Fibroblast of lung (primary cell): Measurements from ENCODE around the gene CMTM6.

Experiments used
- EZH2 ChIP-seq: IDR thresholded peaks from 2 replicates; pipeline ENCODE4 v1.5.1; 2012; ENCODE audit warnings: low read length, control low read depth, mild to moderate bottlenecking; ENCODE audit errors: missing control alignments
- TF ChIP-seq, protein P1 (sequence below), 2 donors: IDR thresholded peaks in 1 of 2; conservative IDR thresholded peaks in 1 of 2; 1 replicate in 1 of 2; 2 replicates in 1 of 2; pipeline ENCODE4 v1.5.1; 2011 to 2012; ENCODE audit warnings: low read length in 2 of 2, control low read depth in 1 of 2, inconsistent platforms in 1 of 2, low read depth in 1 of 2, mild to moderate bottlenecking in 1 of 2

DNA sequence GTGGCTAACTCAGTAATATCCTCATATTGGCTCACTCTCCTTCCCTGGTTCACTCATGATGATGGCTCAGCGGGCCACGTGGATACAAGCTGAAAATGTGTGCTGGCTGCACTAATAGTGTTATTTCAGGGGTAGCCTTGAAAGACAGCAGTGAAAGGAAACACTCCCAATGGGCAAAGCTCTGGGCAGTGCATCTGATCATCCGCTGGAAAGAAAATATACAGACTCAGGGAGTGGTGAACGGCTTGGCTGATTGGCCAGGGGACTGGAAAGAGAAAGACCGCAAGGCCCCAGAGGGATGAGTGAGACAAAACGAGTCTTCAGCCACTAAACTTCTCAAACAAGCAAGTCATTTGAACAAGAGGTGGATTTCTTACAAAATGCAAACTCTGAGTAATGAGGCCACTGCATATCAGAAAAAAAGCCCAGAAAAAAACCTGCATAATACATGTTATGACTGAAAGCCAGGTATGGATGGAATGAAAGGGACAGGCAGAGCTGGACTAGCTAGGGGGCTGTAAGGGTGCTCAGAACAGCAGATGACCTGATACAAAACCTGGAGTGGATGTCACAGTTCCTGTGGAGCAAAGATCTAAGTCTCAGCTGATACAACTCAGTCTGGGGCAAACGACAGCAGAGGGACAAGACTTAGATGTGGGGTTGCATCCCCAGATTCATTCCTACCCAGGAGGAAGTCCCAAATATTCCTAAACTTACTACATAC, 33.3 kb downstream of the CMTM6 start:
- TF ChIP-seq, protein P1, sequence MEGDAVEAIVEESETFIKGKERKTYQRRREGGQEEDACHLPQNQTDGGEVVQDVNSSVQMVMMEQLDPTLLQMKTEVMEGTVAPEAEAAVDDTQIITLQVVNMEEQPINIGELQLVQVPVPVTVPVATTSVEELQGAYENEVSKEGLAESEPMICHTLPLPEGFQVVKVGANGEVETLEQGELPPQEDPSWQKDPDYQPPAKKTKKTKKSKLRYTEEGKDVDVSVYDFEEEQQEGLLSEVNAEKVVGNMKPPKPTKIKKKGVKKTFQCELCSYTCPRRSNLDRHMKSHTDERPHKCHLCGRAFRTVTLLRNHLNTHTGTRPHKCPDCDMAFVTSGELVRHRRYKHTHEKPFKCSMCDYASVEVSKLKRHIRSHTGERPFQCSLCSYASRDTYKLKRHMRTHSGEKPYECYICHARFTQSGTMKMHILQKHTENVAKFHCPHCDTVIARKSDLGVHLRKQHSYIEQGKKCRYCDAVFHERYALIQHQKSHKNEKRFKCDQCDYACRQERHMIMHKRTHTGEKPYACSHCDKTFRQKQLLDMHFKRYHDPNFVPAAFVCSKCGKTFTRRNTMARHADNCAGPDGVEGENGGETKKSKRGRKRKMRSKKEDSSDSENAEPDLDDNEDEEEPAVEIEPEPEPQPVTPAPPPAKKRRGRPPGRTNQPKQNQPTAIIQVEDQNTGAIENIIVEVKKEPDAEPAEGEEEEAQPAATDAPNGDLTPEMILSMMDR (conservative IDR thresholded peaks at IDR 0.05 in 1 of 2, IDR thresholded peaks at IDR 0.05 in 1 of 2; ENCODE audit: low read depth in 1 of 2, low read length in 2 of 2), result no peak
- TF ChIP-seq EZH2, result no peak
